HepG2 (cell line): ENCODE data around the gene IL6R. TPM values are rescaled to one million over a fixed set of nuclear protein-coding genes. Genes with fewer than 3 reads are reported as not detected.

Source experiments
- ATAC-seq: fragments of 200-7000 bp; cut with Tn5 transposase; 3 replicates; pipeline ENCODE4 v1.9.1; 2020; ENCODE audit warnings: mild to moderate bottlenecking, moderate library complexity
- BruUV-seq: library from RNA; stranded (reverse); fragments of 400-500 nt; replicated peaks from 2 replicates; lab custom pipeline; 2021; lab: Mats Ljungman, UMichigan
- CTCF ChIA-PET: fragments of 300-600 bp; formaldehyde crosslinking; extraction: SDS; loops from one replicate; lab custom pipeline; 2021; ENCODE audit warnings: low total read pairs, inconsistent platforms, low intra/inter-chr PET ratio; lab: Yijun Ruan, JAX
- POLR2A ChIA-PET: fragments of 350-600 bp; sonication (Branson Sonifier 250); formaldehyde crosslinking; loops from one replicate; lab custom pipeline; 2020; ENCODE audit warnings: antibody characterized with exemption, inconsistent platforms; lab: Yijun Ruan, JAX
- DNase-seq: peaks from one replicate; pipeline ENCODE4 v3.0.0-alpha.2; 2015; ENCODE audit warnings: low spot score
- FAIRE-seq: peaks from 3 replicates; lab custom pipeline; 2011; peaks lifted over from hg19 to GRCh38; lab: Jason Lieb, UNC
- H2AFZ ChIP-seq: one replicate; pipeline ENCODE4 v1.6.1; 2011; ENCODE audit warnings: low read length, inconsistent platforms
- H3K27ac ChIP-seq: fragments of 300-600 bp; 3 replicates; pipeline ENCODE4 v1.8.0; 2011; ENCODE audit warnings: mixed run types, mild to moderate bottlenecking, mixed read lengths, low read length, inconsistent platforms; ENCODE audit not compliant: insufficient read depth; ENCODE audit errors: extremely low read length
- H3K27me3 ChIP-seq, 2 experiments: fragments of 200-600 bp in 1 of 2; 2 replicates in 1 of 2; 3 replicates in 1 of 2; pipeline versions ENCODE4 v1.6.0 to v1.8.0; 2011; ENCODE audit warnings: low read length in 2 of 2, mild to moderate bottlenecking in 2 of 2, moderate library complexity in 2 of 2, inconsistent platforms in 1 of 2; ENCODE audit not compliant: insufficient read depth in 2 of 2, control insufficient read depth in 1 of 2
- H3K36me3 ChIP-seq, 2 experiments: fragments of 200-600 bp in 1 of 2; replicated peaks in 1 of 2; 2 replicates in 1 of 2; 3 replicates in 1 of 2; pipeline versions ENCODE4 v1.5.1 to v1.8.0; 2011; ENCODE audit warnings: low read length in 2 of 2, inconsistent platforms in 1 of 2; ENCODE audit not compliant: insufficient read depth in 2 of 2, control insufficient read depth in 1 of 2
- H3K4me1 ChIP-seq: 2 replicates; pipeline ENCODE4 v1.5.1; 2012; ENCODE audit warnings: low read length, inconsistent platforms; ENCODE audit not compliant: insufficient read depth
- H3K4me2 ChIP-seq: 2 replicates; pipeline ENCODE4 v1.6.0; 2011; ENCODE audit warnings: low read depth, low read length, inconsistent platforms
- H3K4me3 ChIP-seq, 3 experiments: fragments of 200-600 bp in 1 of 3; sonication (generic), shearing (Covaris generic) in 1 of 3; replicated peaks in 1 of 3; 2 replicates each; pipeline ENCODE4 v1.5.1; 2011 to 2016; ENCODE audit warnings: low read length in 3 of 3, inconsistent platforms in 2 of 3, low read depth in 2 of 3, mild to moderate bottlenecking in 2 of 3, control low read depth in 1 of 3, mixed read lengths in 1 of 3; ENCODE audit not compliant: insufficient read depth in 1 of 3
- H3K79me2 ChIP-seq: one replicate; pipeline ENCODE4 v1.6.1; 2011; ENCODE audit warnings: low read length, inconsistent platforms; ENCODE audit not compliant: insufficient read depth
- H3K9ac ChIP-seq: 2 replicates; pipeline ENCODE4 v1.6.0; 2011; ENCODE audit warnings: mild to moderate bottlenecking, low read depth, low read length, inconsistent platforms; ENCODE audit not compliant: insufficient read depth
- H3K9me3 ChIP-seq: 2 replicates; pipeline ENCODE4 v1.5.1; 2012; ENCODE audit warnings: mild to moderate bottlenecking, low read length
- H4K20me1 ChIP-seq: 2 replicates; pipeline ENCODE4 v1.6.0; 2011; ENCODE audit warnings: inconsistent platforms, mild to moderate bottlenecking, low read length, moderate library complexity; ENCODE audit not compliant: insufficient read depth
- ARID2 ChIP-seq: sonication (generic); formaldehyde crosslinking; IDR thresholded peaks from 2 replicates; pipeline ENCODE4 v1.8.1; 2022; ENCODE audit warnings: mild to moderate bottlenecking, missing genetic modification reagents, borderline replicate concordance
- BHLHE40 ChIP-seq: IDR thresholded peaks from 2 replicates; pipeline ENCODE4 v1.6.1; 2011; ENCODE audit warnings: low read length, improper control_type of control experiment
- CREBL2 ChIP-seq: sonication (generic); formaldehyde crosslinking; IDR thresholded peaks from 2 replicates; pipeline ENCODE4 v1.8.1; 2023; ENCODE audit warnings: missing genetic modification reagents, mild to moderate bottlenecking, borderline replicate concordance
- FLYWCH1 ChIP-seq: sonication (generic); formaldehyde crosslinking; IDR thresholded peaks from 2 replicates; pipeline ENCODE4 v1.8.1; 2023; ENCODE audit warnings: mild to moderate bottlenecking, missing genetic modification reagents
- FUBP1 ChIP-seq: sonication (generic); formaldehyde crosslinking; IDR thresholded peaks from 2 replicates; pipeline ENCODE4 v1.5.1; 2020; ENCODE audit warnings: missing genetic modification reagents, mild to moderate bottlenecking, borderline replicate concordance
- KLF16 ChIP-seq, 2 experiments: sonication (generic) in 1 of 2; formaldehyde crosslinking in 1 of 2; IDR thresholded peaks; 2 replicates each; pipeline versions ENCODE4 v1.6.1 to v1.8.0; 2016 to 2023; ENCODE audit warnings: missing genetic modification reagents in 2 of 2, missing compliant biosample characterization in 1 of 2
- KLF9 ChIP-seq: IDR thresholded peaks from 2 replicates; pipeline ENCODE4 v1.6.1; 2016; ENCODE audit warnings: low read depth
- KMT2B ChIP-seq: IDR thresholded peaks from 2 replicates; pipeline ENCODE4 v1.6.1; 2016; ENCODE audit warnings: missing genetic modification reagents, missing compliant biosample characterization
- LRRFIP1 ChIP-seq: sonication (generic); formaldehyde crosslinking; conservative IDR thresholded peaks from 2 replicates; pipeline ENCODE4 v1.4.0; 2020; ENCODE audit warnings: missing genetic modification reagents
- REXO4 ChIP-seq: sonication (generic); formaldehyde crosslinking; IDR thresholded peaks from 2 replicates; pipeline ENCODE4 v1.8.0; 2022; ENCODE audit warnings: missing genetic modification reagents, mild to moderate bottlenecking, borderline replicate concordance
- ZBTB14 ChIP-seq: sonication (generic); formaldehyde crosslinking; IDR thresholded peaks from 2 replicates; pipeline ENCODE4 v1.4.0; 2020; ENCODE audit warnings: missing genetic modification reagents
- ZMYM2 ChIP-seq: sonication (generic); formaldehyde crosslinking; IDR thresholded peaks from 2 replicates; pipeline ENCODE4 v1.8.0; 2022; ENCODE audit warnings: mild to moderate bottlenecking, missing genetic modification reagents
- ZNF101 ChIP-seq: sonication (generic); formaldehyde crosslinking; IDR thresholded peaks from 2 replicates; pipeline ENCODE4 v1.4.0; 2020; ENCODE audit warnings: mild to moderate bottlenecking, low read depth, missing genetic modification reagents, borderline replicate concordance
- ZNF124 ChIP-seq: sonication (generic); formaldehyde crosslinking; IDR thresholded peaks from 2 replicates; pipeline ENCODE4 v1.4.0; 2020; ENCODE audit warnings: missing genetic modification reagents
- ZNF589 ChIP-seq: sonication (generic); formaldehyde crosslinking; conservative IDR thresholded peaks from 2 replicates; pipeline ENCODE4 v1.8.0; 2022; ENCODE audit warnings: mild to moderate bottlenecking, moderate library complexity, missing genetic modification reagents
- ZNF670 ChIP-seq: sonication (generic); formaldehyde crosslinking; IDR thresholded peaks from 2 replicates; pipeline ENCODE4 v1.8.0; 2022; ENCODE audit warnings: mild to moderate bottlenecking, missing genetic modification reagents, borderline replicate concordance
- ZSCAN25 ChIP-seq: sonication (generic); formaldehyde crosslinking; IDR thresholded peaks from 2 replicates; pipeline ENCODE4 v1.8.0; 2022; ENCODE audit warnings: mild to moderate bottlenecking, missing genetic modification reagents
- WGBS: methylation state at CpG from one replicate; pipeline ENCODE4 v1.1.6; 2017; ENCODE audit warnings: low lambda C conversion rate; 5-methylcytosine and 5-hydroxymethylcytosine counted together
- in situ Hi-C: cut with HindIII; loops from 2 replicates; pipeline ENCODE4 v1.10.0; 2017; ENCODE audit warnings: low pct_unique_long_range_greater_than_20kb; ENCODE audit not compliant: extremely low pct_ligation_motif_present
- intact Hi-C: fragments of 100-400 bp; cut with micrococcal nuclease; formaldehyde crosslinking; loops from one replicate; pipeline ENCODE4 v1.10.0; 2022; ENCODE audit not compliant: unreplicated experiment
- polyA plus RNA-seq, 8 experiments: library from polyadenylated mRNA; depleted of rRNA in 3 of 8; stranded (reverse) in 7 of 8; unstranded in 1 of 8; fragments of >200 nt; fragmentation: Illumina TruSeq in 4 of 8; extraction: Trizol in 4 of 8; gene quantifications; 2 replicates each; pipeline versions ENCODE4 v1.2.1 to v1.2.3, GENCODE V29; 2011 to 2016; ENCODE audit warnings: low read depth in 4 of 8, missing spikeins in 1 of 8, mixed read lengths in 1 of 8; ENCODE audit not compliant: insufficient read depth in 1 of 8
- total RNA-seq, 5 experiments: library from RNA; depleted of rRNA; stranded (reverse); fragments of >200 nt; fragmentation: Illumina TruSeq; extraction: Trizol; gene quantifications; 2 replicates each; pipeline ENCODE4 v1.2.3, GENCODE V29; 2016; ENCODE audit warnings: low read depth in 1 of 5

Gene IL6R
- total and polyA plus RNA-seq, 2 of the 13 experiments (the other 11 are each of a cell fraction or from before 2014, with no cell fraction given), result 5.0 to 24.5 TPM

GRCh38 chr1:154493276-154493675 is 88.1 kb downstream of the IL6R start (continued):
- TF ChIP-seq LRRFIP1 (CRISPR knock-in tag), result no peak
- TF ChIP-seq, all 625 proteins: peak for 0

GRCh38 chr1:154495496-154496273 is 90.5 kb downstream of the IL6R start:
- no peak overlapping the region for H3K9ac ChIP-seq
- no peaks in the 10 kb centered on the region for H3K36me3 ChIP-seq
- in situ Hi-C loops (no loop called here), intact Hi-C loops (no loop called here)
- no peaks in the 10 kb centered on the region for H3K79me2 ChIP-seq
- ChIA-PET CTCF (no interaction called here), POLR2A (no interaction called here)
- H3K27me3 ChIP-seq, result peaks cover 4 to 41% of the 10 kb centered on the region in 2 experiments; a peak in 3 of 5 replicates
- no TSS peak for BruUV-seq
- H3K4me3 ChIP-seq, result no peak overlapping the region
- H3K27ac ChIP-seq, result no peak overlapping the region
- H4K20me1 ChIP-seq, result no peaks in the 10 kb centered on the region
- H2AFZ ChIP-seq, result no peak overlapping the region
- 43% methylated on average over 8 of the region's 8 CpGs for WGBS
- FAIRE-seq (no peak), ATAC-seq (no peak), DNase-seq (no peak)
- no peaks in the 10 kb centered on the region for H3K9me3 ChIP-seq
- H3K4me1 ChIP-seq, result peaks cover 12% of the 10 kb centered on the region
- no peak overlapping the region for H3K4me2 ChIP-seq
- TF ChIP-seq CREBL2 (CRISPR knock-in tag) (no peak), ZNF589 (CRISPR knock-in tag) (no peak), FUBP1 (CRISPR knock-in tag) (no peak), KMT2B (CRISPR knock-in tag) (no peak), ZMYM2 (CRISPR knock-in tag) (no peak), ZNF124 (no peak), ZNF670 (CRISPR knock-in tag) (no peak), KLF16 (CRISPR knock-in tag; IDR thresholded peaks at IDR 0.05) (no peak), FLYWCH1 (CRISPR knock-in tag) (no peak), ZBTB14 (CRISPR knock-in tag) (no peak), REXO4 (no peak), KLF9 (no peak), ARID2 (no peak), ZSCAN25 (CRISPR knock-in tag) (no peak), BHLHE40 (no peak), ZNF101 (CRISPR knock-in tag) (no peak)
